ENCODE measurements around the gene TASL. TPM values are rescaled to one million over a fixed set of nuclear protein-coding genes. Genes with fewer than 3 reads are reported as not detected.

Gene TASL
- polyA plus RNA-seq, 3 donors, result 22.2 to 34.4 (median 28.7) TPM

DNA sequence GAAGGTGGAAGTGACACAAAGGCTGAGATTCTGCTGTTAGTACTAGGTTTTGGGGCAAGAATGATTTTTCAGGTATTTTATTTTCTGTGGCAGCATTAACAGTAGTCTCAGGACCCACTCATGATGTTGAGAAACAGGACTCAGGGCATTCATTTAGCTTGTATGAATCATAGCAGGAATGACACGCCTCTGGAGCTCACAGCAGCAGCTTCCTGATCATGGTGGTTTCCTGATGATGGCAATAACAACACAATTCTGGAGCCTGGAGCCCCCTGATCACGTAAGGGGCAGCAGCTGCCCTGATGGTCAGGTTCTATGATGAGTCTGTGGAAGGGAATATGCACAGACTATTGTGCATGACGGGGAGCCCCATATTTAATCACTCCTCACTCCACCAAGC, 47.0 kb downstream of the TASL start:
- Mint-ChIP-seq H3K27ac (peak overlapping the region; percentile 22 to 89 (median 74)), H3K4me3 (no peak overlapping the region), H3K9me3 (peaks cover 0 to 15% (median 7%) of the 10 kb centered on the region in 7 donors), H3K27me3 (ENCODE audit: low read depth in 3 of 3) (peaks cover 0 to 4% (median 0%) of the 10 kb centered on the region in 3 donors), H3K4me1 (peaks cover 26% of the 10 kb centered on the region), H3K36me3 (peaks cover 0 to 5% of the 10 kb centered on the region in 2 donors)
- H3K4me2 ChIP-seq (replicated peaks; ENCODE audit: extremely low read depth, low read length, poor library complexity, severe bottlenecking), result no peak overlapping the region
- no peak overlapping the region for H3K9ac ChIP-seq (ENCODE audit: insufficient read depth, low read length, poor library complexity, severe bottlenecking)
- DNase-seq, result peak; percentile 37 to 80 (median 50)
- no peaks in the 10 kb centered on the region for H4K20me1 ChIP-seq (ENCODE audit: insufficient read depth, low read length)
- H3K27ac ChIP-seq (ENCODE audit: low read depth in 1 of 2, low read length in 2 of 2), result peak overlapping the region in 1 of 2 donors; percentile 43
- H3K4me1 ChIP-seq (ENCODE audit: control insufficient read depth in 1 of 2, insufficient read depth in 2 of 2, low read length in 2 of 2), result peaks cover 13 to 28% of the 10 kb centered on the region in 2 donors
- 0% methylated on average over 1 of the region's 3 CpGs for WGBS (ENCODE audit: insufficient coverage)
- H3K79me2 ChIP-seq (ENCODE audit: insufficient read depth, low read length), result no peaks in the 10 kb centered on the region
- TF ChIP-seq, protein P1, sequence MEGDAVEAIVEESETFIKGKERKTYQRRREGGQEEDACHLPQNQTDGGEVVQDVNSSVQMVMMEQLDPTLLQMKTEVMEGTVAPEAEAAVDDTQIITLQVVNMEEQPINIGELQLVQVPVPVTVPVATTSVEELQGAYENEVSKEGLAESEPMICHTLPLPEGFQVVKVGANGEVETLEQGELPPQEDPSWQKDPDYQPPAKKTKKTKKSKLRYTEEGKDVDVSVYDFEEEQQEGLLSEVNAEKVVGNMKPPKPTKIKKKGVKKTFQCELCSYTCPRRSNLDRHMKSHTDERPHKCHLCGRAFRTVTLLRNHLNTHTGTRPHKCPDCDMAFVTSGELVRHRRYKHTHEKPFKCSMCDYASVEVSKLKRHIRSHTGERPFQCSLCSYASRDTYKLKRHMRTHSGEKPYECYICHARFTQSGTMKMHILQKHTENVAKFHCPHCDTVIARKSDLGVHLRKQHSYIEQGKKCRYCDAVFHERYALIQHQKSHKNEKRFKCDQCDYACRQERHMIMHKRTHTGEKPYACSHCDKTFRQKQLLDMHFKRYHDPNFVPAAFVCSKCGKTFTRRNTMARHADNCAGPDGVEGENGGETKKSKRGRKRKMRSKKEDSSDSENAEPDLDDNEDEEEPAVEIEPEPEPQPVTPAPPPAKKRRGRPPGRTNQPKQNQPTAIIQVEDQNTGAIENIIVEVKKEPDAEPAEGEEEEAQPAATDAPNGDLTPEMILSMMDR (IDR thresholded peaks at IDR 0.05), result no peak
- no peak overlapping the region for H2AFZ ChIP-seq (ENCODE audit: insufficient read depth, low read depth, low read length, poor library complexity, severe bottlenecking)
- H3K9me3 ChIP-seq (replicated peaks in 1 of 2; ENCODE audit: control insufficient read depth in 1 of 2, insufficient read depth in 1 of 2, low read length in 2 of 2), result peaks cover 0 to 3% of the 10 kb centered on the region in 2 donors
- no peak overlapping the region for H3K4me3 ChIP-seq (replicated peaks in 1 of 3; ENCODE audit: low read depth in 2 of 3, low read length in 3 of 3)
- H3K27me3 ChIP-seq (ENCODE audit: control insufficient read depth in 2 of 2, insufficient read depth in 2 of 2, low read length in 2 of 2), result peaks cover 0 to 6% of the 10 kb centered on the region in 2 donors
- intact Hi-C loops (cut with micrococcal nuclease), result no loop called here
- H3K36me3 ChIP-seq (replicated peaks in 1 of 2; ENCODE audit: control insufficient read depth in 1 of 2, insufficient read depth in 2 of 2, low read length in 2 of 2), result no peaks in the 10 kb centered on the region

DNA sequence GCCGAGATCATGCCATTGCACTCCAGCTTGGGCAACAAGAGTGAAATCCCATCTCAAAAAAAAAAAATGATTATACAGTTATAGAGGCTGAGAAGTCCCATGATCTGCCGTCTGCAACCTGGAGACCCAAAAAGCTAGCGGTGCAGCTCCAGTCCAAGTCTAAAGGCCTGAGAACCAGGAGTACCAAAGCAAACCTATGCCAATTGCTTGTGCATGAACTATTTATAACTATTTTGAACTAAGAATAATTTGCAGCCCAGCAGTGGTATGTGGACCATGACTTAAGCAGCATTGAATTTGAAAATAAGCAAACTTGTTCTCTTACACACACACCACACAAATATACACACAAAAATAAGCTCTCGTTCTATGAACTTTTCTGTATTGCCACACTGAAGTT, 51.8 kb downstream of the TASL start:
- peaks cover 0 to 11% (median 6%) of the 10 kb centered on the region in 7 donors for H3K9me3 Mint-ChIP-seq
- TF ChIP-seq, protein P1 (IDR thresholded peaks at IDR 0.05), result no peak
- H3K27ac Mint-ChIP-seq, result no peak overlapping the region
- WGBS (ENCODE audit: insufficient coverage), result no CpG with 5 or more reads among the region's 4 CpGs
- peaks cover 0 to 3% of the 10 kb centered on the region in 2 donors for H3K9me3 ChIP-seq (replicated peaks in 1 of 2; ENCODE audit: control insufficient read depth in 1 of 2, insufficient read depth in 1 of 2, low read length in 2 of 2)
- intact Hi-C loops (cut with micrococcal nuclease), result no loop called here
- no peak overlapping the region for H3K27ac ChIP-seq (ENCODE audit: low read depth in 1 of 2, low read length in 2 of 2)
- H3K36me3 Mint-ChIP-seq, result peaks cover 0 to 5% of the 10 kb centered on the region in 2 donors
- no peak overlapping the region for H3K4me3 ChIP-seq (replicated peaks in 1 of 3; ENCODE audit: low read depth in 2 of 3, low read length in 3 of 3)
- no peaks in the 10 kb centered on the region for H3K79me2 ChIP-seq (ENCODE audit: insufficient read depth, low read length)
- H3K4me1 ChIP-seq (ENCODE audit: control insufficient read depth in 1 of 2, insufficient read depth in 2 of 2, low read length in 2 of 2), result peaks cover 6 to 8% of the 10 kb centered on the region in 2 donors
- DNase-seq, result no peak
- no peak overlapping the region for H2AFZ ChIP-seq (ENCODE audit: insufficient read depth, low read depth, low read length, poor library complexity, severe bottlenecking)
- H3K4me1 Mint-ChIP-seq, result peaks cover 10% of the 10 kb centered on the region
- H3K27me3 Mint-ChIP-seq (ENCODE audit: low read depth in 3 of 3), result peaks cover 0 to 9% (median 0%) of the 10 kb centered on the region in 3 donors
- no peak overlapping the region for H3K4me3 Mint-ChIP-seq
- peaks cover 0 to 5% of the 10 kb centered on the region in 2 donors for H3K27me3 ChIP-seq (ENCODE audit: control insufficient read depth in 2 of 2, insufficient read depth in 2 of 2, low read length in 2 of 2)
- no peaks in the 10 kb centered on the region for H3K36me3 ChIP-seq (replicated peaks in 1 of 2; ENCODE audit: control insufficient read depth in 1 of 2, insufficient read depth in 2 of 2, low read length in 2 of 2)
- H3K9ac ChIP-seq (ENCODE audit: insufficient read depth, low read length, poor library complexity, severe bottlenecking), result no peak overlapping the region
- H3K4me2 ChIP-seq (replicated peaks; ENCODE audit: extremely low read depth, low read length, poor library complexity, severe bottlenecking), result no peak overlapping the region
- H4K20me1 ChIP-seq (ENCODE audit: insufficient read depth, low read length), result no peaks in the 10 kb centered on the region

Data from CD14-positive monocyte (primary cell).